B cell (primary cell): ENCODE data around the gene ADAP1. TPM values are rescaled to one million over a fixed set of nuclear protein-coding genes. Genes with fewer than 3 reads are reported as not detected.

Experiments
- ATAC-seq: fragments of 200-7000 bp; cut with Tn5 transposase; one replicate; pipeline ENCODE4 v1.10.0; 2021; ENCODE audit warnings: low read depth, mild to moderate bottlenecking, moderate number of reproducible peaks, moderate library complexity
- CTCF ChIA-PET: fragments of 350-600 bp; sonication (Branson Sonifier 250); formaldehyde crosslinking; loops from one replicate; lab custom pipeline; 2021; ENCODE audit warnings: antibody characterized with exemption, inconsistent platforms; lab: Charles Lee
- POLR2A ChIA-PET: fragments of 350-600 bp; sonication (Branson Sonifier 250); formaldehyde crosslinking; loops from one replicate; lab custom pipeline; 2021; ENCODE audit warnings: antibody characterized with exemption; lab: Charles Lee
- DNase-seq: peaks from one replicate; pipeline ENCODE4 v3.0.0; 2013
- H2AFZ ChIP-seq: 2 replicates; pipeline ENCODE4 v1.6.1; 2012; ENCODE audit warnings: mild to moderate bottlenecking, low read depth, low read length; ENCODE audit not compliant: insufficient read depth, poor library complexity, severe bottlenecking
- H3K27ac ChIP-seq, 2 donors: 1 replicate in 1 of 2; 2 replicates in 1 of 2; pipeline ENCODE4 v1.5.1; 2012 to 2013; ENCODE audit warnings: low read length in 2 of 2, mild to moderate bottlenecking in 2 of 2, moderate library complexity in 1 of 2
- H3K27me3 ChIP-seq, 4 experiments: fragments of 200-600 bp in 1 of 4; sonication (generic) in 1 of 4; replicated peaks in 1 of 4; 1 replicate in 2 of 4; 2 replicates in 2 of 4; pipeline versions ENCODE4 v1.6.1 to v1.7.0; 2013 to 2016; ENCODE audit warnings: low read length in 3 of 4, mild to moderate bottlenecking in 2 of 4, mixed read lengths in 1 of 4, moderate library complexity in 1 of 4; ENCODE audit not compliant: insufficient read depth in 4 of 4, control insufficient read depth in 3 of 4; ENCODE audit errors: control extremely low read depth in 1 of 4
- H3K36me3 ChIP-seq, 2 experiments: replicated peaks in 1 of 2; 1 replicate in 1 of 2; 2 replicates in 1 of 2; pipeline versions ENCODE4 v1.6.1 to v1.7.1; 2013; ENCODE audit warnings: low read length in 1 of 2; ENCODE audit not compliant: insufficient read depth in 2 of 2, control insufficient read depth in 1 of 2; ENCODE audit errors: control extremely low read depth in 1 of 2, extremely low read depth in 1 of 2
- H3K4me1 ChIP-seq, 2 donors: fragments of 200-600 bp in 1 of 2; sonication (generic) in 1 of 2; 1 replicate in 1 of 2; 2 replicates in 1 of 2; pipeline versions ENCODE4 v1.5.1 to v1.6.1; 2013 to 2017; ENCODE audit warnings: low read length in 2 of 2; ENCODE audit not compliant: control insufficient read depth in 2 of 2, insufficient read depth in 2 of 2
- H3K4me2 ChIP-seq: replicated peaks from 2 replicates; pipeline ENCODE3; 2012; ENCODE audit warnings: mild to moderate bottlenecking, low read depth, low read length; ENCODE audit not compliant: poor library complexity, severe bottlenecking
- H3K4me3 ChIP-seq, 5 experiments: fragments of 200-600 bp in 1 of 5; sonication (generic) in 1 of 5; 1 replicate in 3 of 5; 2 replicates in 2 of 5; pipeline versions ENCODE4 v1.5.1 to v1.7.0; 2011 to 2016; ENCODE audit warnings: low read length in 4 of 5, mild to moderate bottlenecking in 4 of 5, low read depth in 2 of 5, control low read depth in 1 of 5, moderate library complexity in 1 of 5; ENCODE audit not compliant: insufficient read depth in 1 of 5; ENCODE audit errors: control extremely low read depth in 1 of 5, extremely low read depth in 1 of 5
- H3K79me2 ChIP-seq: fragments of 200-600 bp; sonication (generic); one replicate; pipeline ENCODE4 v1.6.0; 2016; ENCODE audit warnings: low read length; ENCODE audit not compliant: control insufficient read depth, insufficient read depth
- H3K9ac ChIP-seq: fragments of 200-600 bp; sonication (generic); 2 replicates; pipeline ENCODE4 v1.6.1; 2017; ENCODE audit warnings: mild to moderate bottlenecking, low read length, moderate library complexity
- H3K9me3 ChIP-seq, 3 donors: one replicate each; pipeline versions ENCODE4 v1.6.1 to v1.7.1; 2013; ENCODE audit warnings: low read length in 2 of 3; ENCODE audit not compliant: control insufficient read depth in 2 of 3, insufficient read depth in 1 of 3; ENCODE audit errors: control extremely low read depth in 1 of 3
- H4K20me1 ChIP-seq: 2 replicates; pipeline ENCODE4 v1.6.0; 2012; ENCODE audit warnings: mild to moderate bottlenecking, low read length; ENCODE audit not compliant: insufficient read depth, control insufficient read depth, poor library complexity, severe bottlenecking
- H3K27ac Mint-ChIP-seq: one replicate; pipeline ENCODE4 v1.8.0; 2021; ENCODE audit warnings: mixed read lengths
- H3K27me3 Mint-ChIP-seq: one replicate; pipeline ENCODE4 v1.8.0; 2021; ENCODE audit warnings: mixed read lengths
- H3K4me1 Mint-ChIP-seq: one replicate; pipeline ENCODE4 v1.8.0; 2021; ENCODE audit warnings: mixed read lengths
- H3K4me3 Mint-ChIP-seq: one replicate; pipeline ENCODE4 v1.8.0; 2021; ENCODE audit warnings: mixed read lengths
- H3K9me3 Mint-ChIP-seq: one replicate; pipeline ENCODE4 v1.8.0; 2022; ENCODE audit warnings: mixed read lengths; ENCODE audit not compliant: insufficient read depth
- EZH2 ChIP-seq: IDR thresholded peaks from 2 replicates; pipeline ENCODE4 v1.6.1; 2012; ENCODE audit warnings: borderline replicate concordance, low read depth, mild to moderate bottlenecking, moderate library complexity, low read length; ENCODE audit not compliant: insufficient read depth, poor library complexity, severe bottlenecking
- WGBS: methylation state at CpG from one replicate; pipeline ENCODE4 v1.1.5; 2013; ENCODE audit warnings: missing lambda C conversion rate; ENCODE audit not compliant: insufficient coverage; 5-methylcytosine and 5-hydroxymethylcytosine counted together
- intact Hi-C: fragments of 100-400 bp; cut with micrococcal nuclease; formaldehyde crosslinking; loops from one replicate; pipeline ENCODE4 v1.10.0; 2022
- polyA plus RNA-seq: library from polyadenylated mRNA; depleted of rRNA; stranded (reverse); fragments of >200 nt; gene quantifications from 2 replicates; pipeline ENCODE4 v1.2.3, GENCODE V29; 2012
- total RNA-seq, 2 donors: library from RNA; stranded (reverse); fragments of 120-200 nt in 1 of 2; gene quantifications; 1 replicate in 1 of 2; 2 replicates in 1 of 2; pipeline versions ENCODE4 v1.2.3 to v1.2.4, GENCODE V29; 2013 to 2022
- TF ChIP-seq, protein P1 (sequence below): fragments of 200-600 bp; IDR thresholded peaks from one replicate; pipeline ENCODE4 v1.8.0; 2022; ENCODE audit warnings: antibody characterized with exemption, mild to moderate bottlenecking

The ADAP1 gene
- total and polyA plus RNA-seq, 2 donors (not counting 1 experiment from before 2014, with no cell fraction given), result 10.8 to 12.9 TPM

- Mint-ChIP-seq H3K9me3 (no peaks in the 10 kb centered on the region), H3K4me1 (peaks cover 2% of the 10 kb centered on the region), H3K27me3 (no peaks in the 10 kb centered on the region), H3K4me3 (no peak overlapping the region), H3K27ac (no peak overlapping the region)
- Histone ChIP-seq H3K4me3 (no peak overlapping the region), H3K79me2 (peaks cover 37% of the 10 kb centered on the region), H3K27me3 (no peaks in the 10 kb centered on the region), H3K27ac (no peak overlapping the region), H4K20me1 (peaks cover 67% of the 10 kb centered on the region), H3K4me1 (no peaks in the 10 kb centered on the region), H3K36me3 (peaks cover 0 to 82% of the 10 kb centered on the region in 2 experiments), H2AFZ (no peak overlapping the region), H3K4me2 (no peak overlapping the region), H3K9me3 (no peaks in the 10 kb centered on the region), H3K9ac (no peak overlapping the region)
- CTCF ChIA-PET, result interaction anchor here (0.8 kb wide), 1 partner anchor 19 kb away, joined by 4 read pairs; no protein-coding TSS in a partner anchor
- intact Hi-C loops, result no loop called here
- POLR2A ChIA-PET, result no interaction called here
- 93% methylated on average over 14 of the region's 15 CpGs for WGBS
- no peak for DNase-seq
- ATAC-seq, result no peak
- no peak for TF ChIP-seq EZH2
- TF ChIP-seq, protein P1, sequence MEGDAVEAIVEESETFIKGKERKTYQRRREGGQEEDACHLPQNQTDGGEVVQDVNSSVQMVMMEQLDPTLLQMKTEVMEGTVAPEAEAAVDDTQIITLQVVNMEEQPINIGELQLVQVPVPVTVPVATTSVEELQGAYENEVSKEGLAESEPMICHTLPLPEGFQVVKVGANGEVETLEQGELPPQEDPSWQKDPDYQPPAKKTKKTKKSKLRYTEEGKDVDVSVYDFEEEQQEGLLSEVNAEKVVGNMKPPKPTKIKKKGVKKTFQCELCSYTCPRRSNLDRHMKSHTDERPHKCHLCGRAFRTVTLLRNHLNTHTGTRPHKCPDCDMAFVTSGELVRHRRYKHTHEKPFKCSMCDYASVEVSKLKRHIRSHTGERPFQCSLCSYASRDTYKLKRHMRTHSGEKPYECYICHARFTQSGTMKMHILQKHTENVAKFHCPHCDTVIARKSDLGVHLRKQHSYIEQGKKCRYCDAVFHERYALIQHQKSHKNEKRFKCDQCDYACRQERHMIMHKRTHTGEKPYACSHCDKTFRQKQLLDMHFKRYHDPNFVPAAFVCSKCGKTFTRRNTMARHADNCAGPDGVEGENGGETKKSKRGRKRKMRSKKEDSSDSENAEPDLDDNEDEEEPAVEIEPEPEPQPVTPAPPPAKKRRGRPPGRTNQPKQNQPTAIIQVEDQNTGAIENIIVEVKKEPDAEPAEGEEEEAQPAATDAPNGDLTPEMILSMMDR, result no peak
Observed at GRCh38 chr7:890868-891267, 63.6 kb downstream of the ADAP1 start.

DNA sequence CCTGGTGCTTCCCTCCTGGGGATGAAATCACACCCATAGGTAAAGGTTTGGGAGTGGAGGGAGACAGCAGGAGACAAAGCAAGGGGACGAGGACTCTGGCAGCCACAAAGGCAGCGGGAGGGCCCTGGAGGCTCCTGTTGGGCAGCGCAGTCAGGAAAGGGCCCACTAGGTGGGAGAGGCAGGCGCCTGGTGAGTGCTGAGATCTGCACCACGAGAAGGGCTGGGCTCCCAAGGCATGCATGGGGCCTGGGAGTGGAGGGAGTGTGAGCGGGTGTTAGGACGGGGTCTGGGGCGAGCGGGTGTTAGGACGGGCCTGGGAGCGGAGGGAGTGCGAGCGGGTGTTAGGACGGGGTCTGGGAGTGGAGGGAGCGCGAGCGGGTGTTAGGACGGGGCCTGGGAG, 65.1 kb downstream of the ADAP1 start:
- H2AFZ ChIP-seq, result no peak overlapping the region
- no peaks in the 10 kb centered on the region for H3K4me1 ChIP-seq
- H3K4me3 ChIP-seq, result no peak overlapping the region
- ChIA-PET CTCF (no interaction called here), POLR2A (no interaction called here)
- H3K4me2 ChIP-seq, result no peak overlapping the region
- H3K9me3 Mint-ChIP-seq, result no peaks in the 10 kb centered on the region
- DNase-seq (no peak), ATAC-seq (no peak)
- peaks cover 2% of the 10 kb centered on the region for H3K4me1 Mint-ChIP-seq
- 93% methylated on average over 5 of the region's 18 CpGs for WGBS
- no peak overlapping the region for H3K27ac Mint-ChIP-seq
- no peak overlapping the region for H3K27ac ChIP-seq
- no peak overlapping the region for H3K4me3 Mint-ChIP-seq
- peaks cover 0 to 69% of the 10 kb centered on the region in 2 experiments for H3K36me3 ChIP-seq
- peaks cover 52% of the 10 kb centered on the region for H3K79me2 ChIP-seq
- H3K27me3 Mint-ChIP-seq, result no peaks in the 10 kb centered on the region
- H3K9me3 ChIP-seq, result no peaks in the 10 kb centered on the region
- no peak overlapping the region for H3K9ac ChIP-seq
- intact Hi-C loops, result no loop called here
- peaks cover 82% of the 10 kb centered on the region for H4K20me1 ChIP-seq
- H3K27me3 ChIP-seq, result no peaks in the 10 kb centered on the region
- TF ChIP-seq, protein P1, result no peak
- no peak for TF ChIP-seq EZH2
